IgD-negative memory B cell (primary cell): Measurements from ENCODE around the gene XIRP2. TPM values are rescaled to one million over a fixed set of nuclear protein-coding genes. Genes with fewer than 3 reads are reported as not detected.

ENCODE experiments used
- H3K27ac Mint-ChIP-seq, 3 donors: one replicate each; pipeline ENCODE4 v1.8.0; 2020 to 2022; ENCODE audit warnings: mild to moderate bottlenecking in 3 of 3, mixed read lengths in 3 of 3, moderate library complexity in 1 of 3
- H3K27me3 Mint-ChIP-seq: one replicate; pipeline ENCODE4 v1.8.0; 2021; ENCODE audit warnings: mixed read lengths
- H3K36me3 Mint-ChIP-seq: one replicate; pipeline ENCODE4 v1.8.0; 2020; ENCODE audit warnings: mild to moderate bottlenecking, mixed read lengths
- H3K4me1 Mint-ChIP-seq, 3 donors: one replicate each; pipeline ENCODE4 v1.8.0; 2020 to 2022; ENCODE audit warnings: mixed read lengths in 3 of 3, mild to moderate bottlenecking in 1 of 3
- H3K4me3 Mint-ChIP-seq, 4 donors: one replicate each; pipeline ENCODE4 v1.8.0; 2020 to 2022; ENCODE audit warnings: mild to moderate bottlenecking in 4 of 4, mixed read lengths in 4 of 4, moderate library complexity in 3 of 4
- H3K9me3 Mint-ChIP-seq, 3 donors: one replicate each; pipeline ENCODE4 v1.8.0; 2020 to 2021; ENCODE audit warnings: mixed read lengths in 3 of 3, mild to moderate bottlenecking in 1 of 3
- polyA plus RNA-seq: library from polyadenylated mRNA; unstranded; fragments of 300-500 nt; fragmentation: Illumina TruSeq; gene quantifications from one replicate; pipeline ENCODE4 v1.2.3, GENCODE V29; 2021

XIRP2 gene
- polyA plus RNA-seq, 1 donor from 2014 or later = not detected

- Mint-ChIP-seq H3K4me1 (no peaks in the 10 kb centered on the region), H3K27me3 (no peaks in the 10 kb centered on the region), H3K4me3 (no peak overlapping the region), H3K9me3 (peaks cover under 1 to 3% (median 2%) of the 10 kb centered on the region in 3 donors), H3K36me3 (no peaks in the 10 kb centered on the region), H3K27ac (no peak overlapping the region)
Measured at GRCh38 chr2:166916987-166917386, 28.7 kb downstream of the XIRP2 start.

DNA sequence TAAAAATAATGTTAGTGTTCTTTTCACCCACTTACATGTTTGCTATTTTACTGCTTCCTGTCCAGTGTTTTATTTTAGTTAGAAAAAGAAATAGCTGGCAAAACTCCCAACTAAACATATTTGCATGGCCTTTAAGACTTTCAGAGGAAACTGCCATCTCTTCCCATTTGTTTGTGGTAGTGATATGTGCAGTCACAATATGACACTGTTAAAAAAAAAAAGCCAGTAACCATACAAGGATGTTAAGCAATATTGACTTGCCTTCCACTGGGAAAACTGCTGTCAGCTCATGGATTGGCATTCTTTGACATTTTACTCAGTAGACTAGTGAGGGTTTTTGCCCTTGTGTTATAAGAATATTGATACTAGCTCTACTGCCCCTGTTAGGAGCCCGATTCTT is 29.1 kb downstream of the XIRP2 start:
- Mint-ChIP-seq H3K4me1 (no peaks in the 10 kb centered on the region), H3K27ac (no peak overlapping the region), H3K27me3 (no peaks in the 10 kb centered on the region), H3K36me3 (no peaks in the 10 kb centered on the region), H3K9me3 (peaks cover 0 to 3% (median 1%) of the 10 kb centered on the region in 3 donors), H3K4me3 (peak overlapping the region in 1 of 4 donors; percentile 31)

DNA sequence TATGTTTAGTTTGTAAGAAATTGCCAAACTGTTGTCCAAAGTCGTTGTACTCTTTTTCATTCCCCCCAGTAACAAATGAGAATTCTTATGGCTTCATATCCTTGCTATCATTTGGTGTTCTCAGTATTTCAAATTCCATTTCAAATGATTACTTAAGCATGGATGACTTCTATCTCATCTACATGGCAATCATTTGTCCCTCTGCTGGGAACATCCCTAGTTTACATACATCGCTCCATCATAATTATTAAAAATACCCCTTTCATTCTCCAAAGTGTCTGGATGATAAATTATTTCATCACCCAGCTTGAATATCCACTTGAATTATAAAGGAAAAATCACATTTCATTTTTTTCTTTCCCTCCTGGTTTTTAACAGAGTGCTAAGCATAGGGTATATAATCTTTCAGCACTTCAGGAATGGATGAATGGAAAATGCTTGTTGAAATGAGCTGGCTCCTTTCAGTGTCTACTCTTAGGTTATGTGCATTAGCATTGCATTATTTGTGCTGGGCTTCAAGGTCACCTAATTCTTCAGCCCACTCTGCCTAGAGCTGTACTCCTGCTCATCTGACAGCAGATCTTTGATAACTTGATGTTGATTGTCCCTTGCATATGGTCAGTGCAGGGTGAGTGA is 33.1 kb downstream of the XIRP2 start:
- no peak overlapping the region for H3K4me3 Mint-ChIP-seq
- peaks cover 0 to 3% (median 1%) of the 10 kb centered on the region in 3 donors for H3K9me3 Mint-ChIP-seq
- H3K36me3 Mint-ChIP-seq = no peaks in the 10 kb centered on the region
- no peak overlapping the region for H3K27ac Mint-ChIP-seq
- H3K4me1 Mint-ChIP-seq = no peaks in the 10 kb centered on the region
- H3K27me3 Mint-ChIP-seq = no peaks in the 10 kb centered on the region

GRCh38 chr2:166924967-166925366 is 36.7 kb downstream of the XIRP2 start:
- Mint-ChIP-seq H3K9me3 (peaks cover 0 to 4% (median 1%) of the 10 kb centered on the region in 3 donors), H3K27ac (no peak overlapping the region), H3K27me3 (no peaks in the 10 kb centered on the region), H3K36me3 (no peaks in the 10 kb centered on the region), H3K4me1 (no peaks in the 10 kb centered on the region), H3K4me3 (no peak overlapping the region)

- H3K27me3 Mint-ChIP-seq = no peaks in the 10 kb centered on the region
- no peak overlapping the region for H3K27ac Mint-ChIP-seq
- H3K4me1 Mint-ChIP-seq = no peaks in the 10 kb centered on the region
- no peaks in the 10 kb centered on the region for H3K36me3 Mint-ChIP-seq
- H3K4me3 Mint-ChIP-seq = no peak overlapping the region
- peaks cover 0 to 4% (median 1%) of the 10 kb centered on the region in 3 donors for H3K9me3 Mint-ChIP-seq
Measured at GRCh38 chr2:166926657-166927056, 38.4 kb downstream of the XIRP2 start.

GRCh38 chr2:166932032-166932431 is 43.8 kb downstream of the XIRP2 start:
- H3K9me3 Mint-ChIP-seq = peaks cover 2 to 4% (median 3%) of the 10 kb centered on the region in 3 donors
- no peaks in the 10 kb centered on the region for H3K36me3 Mint-ChIP-seq
- no peaks in the 10 kb centered on the region for H3K4me1 Mint-ChIP-seq
- no peak overlapping the region for H3K27ac Mint-ChIP-seq
- H3K4me3 Mint-ChIP-seq = no peak overlapping the region
- no peaks in the 10 kb centered on the region for H3K27me3 Mint-ChIP-seq

DNA sequence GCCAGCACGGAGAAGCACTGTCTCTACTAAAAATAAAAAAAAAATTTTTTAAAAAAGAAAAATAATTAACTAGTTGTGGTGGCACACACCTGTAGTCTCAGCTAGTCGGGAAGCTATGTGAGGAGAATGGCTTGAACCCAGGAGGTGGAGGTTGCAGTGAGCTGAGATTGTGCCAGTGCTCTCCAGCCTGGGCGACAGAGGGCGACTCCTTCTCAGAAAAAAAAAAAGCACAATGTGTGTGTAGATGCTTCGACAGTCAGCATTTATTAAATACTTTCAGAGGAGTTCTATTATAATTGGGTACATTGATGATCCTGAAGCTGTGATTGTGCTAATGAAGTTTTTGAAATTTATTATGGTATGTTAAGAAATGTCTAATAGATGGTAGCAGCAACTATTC is 46.5 kb downstream of the XIRP2 start:
- no peaks in the 10 kb centered on the region for H3K4me1 Mint-ChIP-seq
- H3K9me3 Mint-ChIP-seq = peaks cover 3 to 6% (median 3%) of the 10 kb centered on the region in 3 donors
- no peak overlapping the region for H3K27ac Mint-ChIP-seq
- peaks cover 2% of the 10 kb centered on the region for H3K36me3 Mint-ChIP-seq
- H3K4me3 Mint-ChIP-seq = no peak overlapping the region
- H3K27me3 Mint-ChIP-seq = no peaks in the 10 kb centered on the region

- H3K9me3 Mint-ChIP-seq = peaks cover 4 to 10% (median 6%) of the 10 kb centered on the region in 3 donors
- H3K27me3 Mint-ChIP-seq = no peaks in the 10 kb centered on the region
Measured at GRCh38 chr2:166942377-166942776, 54.1 kb downstream of the XIRP2 start.

GRCh38 chr2:166944909-166945308 is 56.6 kb downstream of the XIRP2 start:
- H3K27me3 Mint-ChIP-seq = no peaks in the 10 kb centered on the region
- no peaks in the 10 kb centered on the region for H3K36me3 Mint-ChIP-seq
- H3K9me3 Mint-ChIP-seq = peaks cover 3 to 4% (median 3%) of the 10 kb centered on the region in 3 donors
- no peak overlapping the region for H3K27ac Mint-ChIP-seq
- no peaks in the 10 kb centered on the region for H3K4me1 Mint-ChIP-seq
- no peak overlapping the region for H3K4me3 Mint-ChIP-seq

More at GRCh38 chr2:166942377-166942776, 54.1 kb downstream of the XIRP2 start:
- Mint-ChIP-seq H3K4me3 (no peak overlapping the region), H3K4me1 (no peaks in the 10 kb centered on the region), H3K36me3 (peaks cover 2% of the 10 kb centered on the region), H3K27ac (no peak overlapping the region)

DNA sequence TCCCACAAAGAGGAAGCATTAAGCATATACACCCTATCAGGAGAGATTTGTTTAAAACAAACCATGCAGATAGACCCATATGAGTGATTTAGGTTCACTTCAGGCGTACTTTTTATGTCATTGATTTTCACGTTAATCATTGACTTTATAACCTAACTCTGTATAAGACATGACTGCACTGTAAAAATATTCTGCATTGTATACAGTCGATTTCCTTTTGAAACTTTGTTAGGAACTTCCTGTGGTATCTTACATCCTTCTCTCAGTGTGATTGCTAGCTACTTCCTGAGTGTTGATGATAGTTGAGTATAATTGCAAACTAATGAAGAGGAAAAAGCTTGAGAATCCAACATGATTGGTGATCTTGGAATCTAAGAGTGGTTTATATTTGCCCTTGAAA is 69.4 kb downstream of the XIRP2 start:
- H3K9me3 Mint-ChIP-seq = peaks cover 1 to 8% (median 2%) of the 10 kb centered on the region in 3 donors

GRCh38 chr2:166958986-166959481 is 70.8 kb downstream of the XIRP2 start:
- no peaks in the 10 kb centered on the region for H3K4me1 Mint-ChIP-seq
- H3K27ac Mint-ChIP-seq = no peak overlapping the region

More for the DNA sequence above, 69.4 kb downstream of the XIRP2 start:
- Mint-ChIP-seq H3K27ac (no peak overlapping the region), H3K4me1 (no peaks in the 10 kb centered on the region), H3K36me3 (no peaks in the 10 kb centered on the region), H3K4me3 (no peak overlapping the region), H3K27me3 (no peaks in the 10 kb centered on the region)

DNA sequence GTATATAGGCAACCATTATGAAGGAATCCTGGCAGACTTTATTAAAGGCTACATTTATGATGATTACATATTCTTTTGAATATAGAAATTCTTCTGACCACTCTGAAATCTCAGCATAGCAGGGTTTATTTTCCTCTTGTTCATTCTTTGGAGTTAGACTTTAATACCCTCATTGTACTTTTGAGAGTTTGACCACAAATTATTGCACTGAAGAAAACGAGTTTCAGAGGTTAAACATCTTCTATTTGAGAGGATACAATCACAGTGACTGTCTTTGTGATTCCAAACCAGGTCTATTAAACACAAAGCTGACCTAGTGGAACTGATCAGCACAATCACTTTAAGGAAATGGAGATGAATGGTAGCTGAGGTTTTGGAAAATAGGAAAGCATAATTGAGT is 71.3 kb downstream of the XIRP2 start:
- Mint-ChIP-seq H3K4me3 (no peak overlapping the region), H3K36me3 (no peaks in the 10 kb centered on the region), H3K4me1 (no peaks in the 10 kb centered on the region), H3K9me3 (peaks cover 0 to 2% (median 1%) of the 10 kb centered on the region in 3 donors), H3K27ac (no peak overlapping the region), H3K27me3 (no peaks in the 10 kb centered on the region)

More at GRCh38 chr2:166958986-166959481, 70.8 kb downstream of the XIRP2 start:
- Mint-ChIP-seq H3K36me3 (no peaks in the 10 kb centered on the region), H3K27me3 (no peaks in the 10 kb centered on the region), H3K9me3 (peaks cover 0 to 2% (median 1%) of the 10 kb centered on the region in 3 donors), H3K4me3 (no peak overlapping the region)

GRCh38 chr2:166960702-166961270 is 72.5 kb downstream of the XIRP2 start:
- H3K4me3 Mint-ChIP-seq = no peak overlapping the region
- no peak overlapping the region for H3K27ac Mint-ChIP-seq
- peaks cover 0 to 3% (median 0%) of the 10 kb centered on the region in 3 donors for H3K9me3 Mint-ChIP-seq
- no peaks in the 10 kb centered on the region for H3K36me3 Mint-ChIP-seq
- H3K4me1 Mint-ChIP-seq = no peaks in the 10 kb centered on the region
- no peaks in the 10 kb centered on the region for H3K27me3 Mint-ChIP-seq

DNA sequence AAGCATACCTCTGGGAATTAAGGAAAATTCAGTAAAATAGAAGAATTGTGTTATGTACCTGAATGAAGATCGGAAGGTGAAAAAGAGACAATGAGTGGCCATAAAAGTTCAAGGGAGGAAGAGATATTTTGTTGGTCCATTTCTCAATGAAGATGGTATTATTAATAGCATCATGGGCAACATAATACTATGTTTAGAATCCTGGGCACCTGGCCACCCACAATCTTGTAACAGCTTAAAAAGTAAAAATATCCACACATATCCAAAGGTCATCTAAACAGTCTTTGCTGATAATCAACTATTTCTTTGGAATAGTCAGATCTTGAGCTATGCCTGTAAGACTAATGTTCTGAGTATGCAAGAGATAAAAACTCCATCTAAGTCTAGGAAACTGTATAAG is 73.7 kb downstream of the XIRP2 start:
- no peak overlapping the region for H3K4me3 Mint-ChIP-seq
- peaks cover 0 to 2% (median 0%) of the 10 kb centered on the region in 3 donors for H3K9me3 Mint-ChIP-seq
- no peaks in the 10 kb centered on the region for H3K4me1 Mint-ChIP-seq
- no peaks in the 10 kb centered on the region for H3K36me3 Mint-ChIP-seq
- no peaks in the 10 kb centered on the region for H3K27me3 Mint-ChIP-seq
- no peak overlapping the region for H3K27ac Mint-ChIP-seq

DNA sequence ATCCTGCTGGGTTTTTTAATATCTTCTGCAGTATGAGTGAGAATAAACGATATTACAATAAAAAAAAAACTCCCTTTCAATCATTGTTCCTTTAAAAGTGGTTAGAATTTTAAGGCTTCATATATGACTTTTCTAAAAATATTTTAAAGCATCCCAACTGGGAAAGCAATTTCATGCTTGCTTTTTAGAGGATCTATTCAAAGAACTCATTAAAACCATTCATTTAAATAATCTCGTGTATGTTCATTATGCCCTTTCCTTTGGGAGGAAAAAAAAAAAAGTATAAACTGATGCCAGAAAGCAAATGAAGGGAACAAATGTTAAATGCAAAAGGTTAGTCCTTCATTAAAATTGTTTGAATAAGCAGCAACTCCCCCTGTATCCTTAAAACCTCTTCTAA is 81.2 kb downstream of the XIRP2 start:
- Mint-ChIP-seq H3K27ac (no peak overlapping the region), H3K27me3 (no peaks in the 10 kb centered on the region), H3K4me1 (no peaks in the 10 kb centered on the region), H3K9me3 (peaks cover 0 to 2% (median 0%) of the 10 kb centered on the region in 3 donors), H3K4me3 (no peak overlapping the region), H3K36me3 (no peaks in the 10 kb centered on the region)

- Mint-ChIP-seq H3K4me3 (no peak overlapping the region), H3K27ac (no peak overlapping the region), H3K9me3 (no peaks in the 10 kb centered on the region), H3K4me1 (no peaks in the 10 kb centered on the region), H3K36me3 (no peaks in the 10 kb centered on the region), H3K27me3 (no peaks in the 10 kb centered on the region)
Measured at GRCh38 chr2:166972002-166972401, 83.7 kb downstream of the XIRP2 start.
